Right lobe of liver (tissue), 6 donors: ENCODE data around the gene TMED7. TPM values are rescaled to one million over a fixed set of nuclear protein-coding genes. Genes with fewer than 3 reads are reported as not detected.

Source experiments
- ATAC-seq, 4 donors: fragments of 200-7000 bp; cut with Tn5 transposase; one replicate each; pipeline ENCODE4 v1.9.1; 2020; ENCODE audit warnings: mild to moderate bottlenecking in 4 of 4, moderate library complexity in 4 of 4
- DNase-seq, 3 donors: peaks; one replicate each; pipeline ENCODE4 v3.0.0-alpha.2; 2020
- H3K27ac ChIP-seq, 3 donors: fragments of 200-600 bp; one replicate each; pipeline ENCODE4 v1.8.0; 2022
- H3K27me3 ChIP-seq, 2 donors: fragments of 200-600 bp; one replicate each; pipeline ENCODE4 v1.8.0; 2022
- H3K36me3 ChIP-seq, 4 donors: fragments of 200-600 bp; sonication (generic) in 1 of 4; one replicate each; pipeline versions ENCODE4 v1.5.1 to v1.8.0; 2017 to 2022; ENCODE audit warnings: control low read depth in 1 of 4
- H3K4me1 ChIP-seq, 4 donors: fragments of 200-600 bp; sonication (generic) in 1 of 4; one replicate each; pipeline versions ENCODE4 v1.5.1 to v1.8.0; 2017 to 2022; ENCODE audit warnings: control low read depth in 1 of 4
- H3K4me3 ChIP-seq, 3 donors: fragments of 200-600 bp; one replicate each; pipeline ENCODE4 v1.8.0; 2022
- H3K9me3 ChIP-seq, 4 donors: fragments of 200-600 bp; sonication (generic) in 1 of 4; one replicate each; pipeline versions ENCODE4 v1.5.1 to v1.8.0; 2017 to 2022; ENCODE audit warnings: control low read depth in 1 of 4
- CTCF ChIP-seq, 4 donors: fragments of 200-600 bp in 3 of 4; fragments of 450-650 bp in 1 of 4; IDR thresholded peaks; one replicate each; pipeline versions ENCODE4 v1.5.1 to v1.8.0; 2016 to 2022; ENCODE audit warnings: antibody characterized with exemption in 4 of 4, mild to moderate bottlenecking in 2 of 4
- POLR2A ChIP-seq: fragments of 450-650 bp; IDR thresholded peaks from one replicate; pipeline ENCODE4 v1.6.1; 2017; ENCODE audit warnings: antibody characterized with exemption, mild to moderate bottlenecking
- WGBS: methylation state at CpG from one replicate; pipeline ENCODE4 v1.1.6; 2018; ENCODE audit warnings: low coverage, low lambda C conversion rate; ENCODE audit not compliant: insufficient coverage; ENCODE audit errors: missing lambda C conversion rate; 5-methylcytosine and 5-hydroxymethylcytosine counted together
- intact Hi-C, 2 donors: fragments of 100-400 bp; cut with DNase I; formaldehyde crosslinking; loops; one replicate each; pipeline versions ENCODE4 v1.11.2 to v1.14.1; 2022
- total RNA-seq, 6 experiments: library from RNA; depleted of rRNA in 2 of 6; stranded (reverse); fragments of >200 nt in 2 of 6; fragmentation: NEBNext Ultra II Directional in 3 of 6; extraction: Animal tissue kit (Norgen Biotek cat#: 25700) in 3 of 6; gene quantifications; one replicate each; pipeline versions ENCODE4 v1.1.0 to v1.2.4, GENCODE V29; 2016 to 2023
- donor health status: DM: no; HTN: yes; CAD: no.
- donor health status: DM: no; HTN: no; CAD: no.
- donor health status: DM: no; HTN: no; CAD: no.
- donor health status: DM: no; HTN: yes; CAD: no.
- donor health status: DM: no; HTN: yes; CAD: no.

The TMED7 gene
- total RNA-seq, 6 experiments from 2014 or later, result 69.8 to 103 (median 91.7) TPM

DNA sequence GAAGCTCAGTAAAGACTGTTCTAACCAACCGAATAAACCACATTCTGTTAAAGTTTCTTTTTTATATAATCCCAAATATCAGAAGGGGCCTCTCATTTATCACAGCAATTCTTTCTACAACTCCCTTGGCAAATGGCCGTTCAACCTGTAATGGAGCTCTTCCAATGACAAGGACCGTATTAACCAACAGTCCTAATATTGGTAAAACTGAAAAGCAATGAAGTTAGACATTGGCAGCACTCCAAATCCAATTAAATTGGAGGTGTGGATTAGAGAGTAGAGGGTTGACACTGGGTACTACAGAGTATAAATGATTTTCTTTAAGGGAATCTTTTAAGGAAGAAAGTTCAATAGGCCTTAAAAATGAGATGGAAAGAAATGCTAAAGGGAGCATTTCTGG, 842 bp downstream of the TMED7 start:
- Histone ChIP-seq H3K27me3 (no peaks in the 10 kb centered on the region), H3K9me3 (no peaks in the 10 kb centered on the region), H3K27ac (peak overlapping the region; percentile 89 to 97 (median 95)), H3K4me1 (peaks cover 0 to 22% (median 6%) of the 10 kb centered on the region in 4 donors), H3K4me3 (peak overlapping the region; percentile 86 to 92 (median 90)), H3K36me3 (peaks cover 0 to 6% (median 2%) of the 10 kb centered on the region in 4 donors)
- WGBS, result 11% methylated on average over 3 of the region's 3 CpGs
- intact Hi-C loops, result loop anchor here in 1 of 2 donors (10.0 kb wide), 1 partner anchor 210 kb away; no protein-coding TSS in a partner anchor
- DNase-seq (no peak), ATAC-seq (no peak)
- TF ChIP-seq POLR2A (no peak), CTCF (IDR thresholded peaks at IDR 0.05) (no peak)

DNA sequence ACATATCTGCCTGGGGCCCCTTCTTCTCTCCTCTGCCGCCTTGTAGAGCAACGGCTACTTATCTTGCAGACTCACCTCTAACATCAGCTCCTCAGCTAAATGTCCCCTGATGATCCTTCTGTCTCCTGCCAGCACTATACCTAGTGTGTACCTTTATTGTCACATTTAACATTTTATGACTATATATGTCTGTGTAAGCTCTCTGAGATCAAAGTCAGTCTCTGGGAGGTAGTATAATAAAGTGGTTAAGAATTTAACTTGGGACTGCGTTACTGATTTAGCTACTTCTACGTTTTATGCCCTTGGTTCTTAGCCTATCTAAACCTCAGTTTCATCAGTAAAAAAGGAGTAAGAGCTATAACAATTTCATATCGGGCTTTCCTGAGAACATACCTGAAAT, 2.2 kb downstream of the TMED7 start:
- TF ChIP-seq CTCF (IDR thresholded peaks at IDR 0.05), result no peak
- TF ChIP-seq POLR2A, result no peak
- H3K27ac ChIP-seq, result peak overlapping the region in 1 of 3 donors; percentile 97
- peaks cover 0 to 20% (median 10%) of the 10 kb centered on the region in 4 donors for H3K36me3 ChIP-seq
- 51% methylated on average over 5 of the region's 5 CpGs for WGBS
- intact Hi-C loops, result loop anchor here in 1 of 2 donors (10.0 kb wide), 1 partner anchor 211 kb away; no protein-coding TSS in a partner anchor
- H3K4me1 ChIP-seq, result peaks cover 0 to 22% (median 6%) of the 10 kb centered on the region in 4 donors
- peak overlapping the region; percentile 86 to 92 (median 90) for H3K4me3 ChIP-seq
- ATAC-seq (no peak), DNase-seq (no peak)
- H3K9me3 ChIP-seq, result no peaks in the 10 kb centered on the region
- no peaks in the 10 kb centered on the region for H3K27me3 ChIP-seq

DNA sequence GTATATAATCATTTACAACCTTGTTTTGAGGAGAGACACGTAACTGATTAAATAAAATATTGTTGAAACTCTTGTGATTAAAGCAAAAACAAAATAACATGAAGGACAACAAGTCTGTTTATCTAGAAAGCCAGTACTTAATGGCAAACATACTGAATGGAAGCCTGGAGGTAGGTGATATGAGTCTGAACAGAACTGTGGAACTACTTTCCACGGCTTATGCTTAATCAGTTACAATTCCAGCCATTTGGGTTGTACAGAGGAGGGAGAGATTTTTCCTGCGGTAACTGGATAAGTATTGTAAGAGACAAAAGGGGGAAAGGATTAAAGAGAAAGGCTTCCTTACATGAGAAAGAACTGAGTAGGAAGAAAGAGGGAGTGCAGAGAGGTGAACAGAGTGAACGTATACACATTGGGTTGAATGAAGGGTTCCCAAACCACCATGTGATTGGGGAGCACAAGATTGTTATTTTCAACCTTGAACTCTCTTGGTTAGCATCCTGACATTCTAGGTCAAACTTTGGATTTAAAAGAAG, 4.4 kb downstream of the TMED7 start:
- 82% methylated on average over 3 of the region's 4 CpGs for WGBS
- TF ChIP-seq POLR2A (no peak), CTCF (IDR thresholded peaks at IDR 0.05) (no peak)
- H3K27me3 ChIP-seq, result no peaks in the 10 kb centered on the region
- no peaks in the 10 kb centered on the region for H3K9me3 ChIP-seq
- intact Hi-C loops, result loop anchor here in 1 of 2 donors (10.0 kb wide), 1 partner anchor 213 kb away; no protein-coding TSS in a partner anchor
- H3K4me1 ChIP-seq, result peaks cover 0 to 22% (median 6%) of the 10 kb centered on the region in 4 donors
- DNase-seq (no peak), ATAC-seq (no peak)
- H3K4me3 ChIP-seq, result no peak overlapping the region
- no peak overlapping the region for H3K27ac ChIP-seq
- peaks cover 0 to 27% (median 15%) of the 10 kb centered on the region in 4 donors for H3K36me3 ChIP-seq

- WGBS, result 19% methylated on average over 1 of the region's 1 CpG
- Histone ChIP-seq H3K27me3 (no peaks in the 10 kb centered on the region), H3K27ac (no peak overlapping the region), H3K36me3 (peaks cover 0 to 56% (median 19%) of the 10 kb centered on the region in 4 donors), H3K9me3 (no peaks in the 10 kb centered on the region), H3K4me1 (no peaks in the 10 kb centered on the region), H3K4me3 (no peak overlapping the region)
- no peak for DNase-seq
- TF ChIP-seq CTCF (IDR thresholded peaks at IDR 0.05) (no peak), POLR2A (no peak)
- intact Hi-C loops, result no loop called here
- peak in 1 of 4 donors; percentile 39 for ATAC-seq
Measured at GRCh38 chr5:115616892-115617291, 8.9 kb downstream of the TMED7 start.
